Neural cell (in vitro differentiated cells): ENCODE measurements around the gene KLK8.

Experiments
- EP300 ChIP-seq: fragments of 450-650 bp; conservative IDR thresholded peaks from 2 replicates; pipeline ENCODE4 v1.6.1; 2014; ENCODE audit warnings: antibody characterized with exemption, mild to moderate bottlenecking, moderate library complexity; ENCODE audit not compliant: poor library complexity, severe bottlenecking
- EZH2 ChIP-seq: fragments of 200-600, 300-800 bp; shearing (Covaris generic), sonication (generic); IDR thresholded peaks from 2 replicates; pipeline ENCODE4 v1.6.1; 2014; ENCODE audit warnings: antibody characterized with exemption, low read length, borderline replicate concordance, mild to moderate bottlenecking; ENCODE audit not compliant: insufficient read depth, poor library complexity, severe bottlenecking
- SMC3 ChIP-seq: fragments of 450-650 bp; conservative IDR thresholded peaks from 2 replicates; pipeline ENCODE4 v1.6.1; 2014; ENCODE audit warnings: antibody characterized with exemption, mild to moderate bottlenecking, moderate library complexity; ENCODE audit not compliant: poor library complexity
- TF ChIP-seq, protein P1 (sequence below): fragments of 450-650 bp; IDR thresholded peaks from 2 replicates; pipeline ENCODE4 v1.5.1; 2014; ENCODE audit warnings: antibody characterized with exemption, mild to moderate bottlenecking, moderate library complexity; ENCODE audit not compliant: poor library complexity, severe bottlenecking

DNA sequence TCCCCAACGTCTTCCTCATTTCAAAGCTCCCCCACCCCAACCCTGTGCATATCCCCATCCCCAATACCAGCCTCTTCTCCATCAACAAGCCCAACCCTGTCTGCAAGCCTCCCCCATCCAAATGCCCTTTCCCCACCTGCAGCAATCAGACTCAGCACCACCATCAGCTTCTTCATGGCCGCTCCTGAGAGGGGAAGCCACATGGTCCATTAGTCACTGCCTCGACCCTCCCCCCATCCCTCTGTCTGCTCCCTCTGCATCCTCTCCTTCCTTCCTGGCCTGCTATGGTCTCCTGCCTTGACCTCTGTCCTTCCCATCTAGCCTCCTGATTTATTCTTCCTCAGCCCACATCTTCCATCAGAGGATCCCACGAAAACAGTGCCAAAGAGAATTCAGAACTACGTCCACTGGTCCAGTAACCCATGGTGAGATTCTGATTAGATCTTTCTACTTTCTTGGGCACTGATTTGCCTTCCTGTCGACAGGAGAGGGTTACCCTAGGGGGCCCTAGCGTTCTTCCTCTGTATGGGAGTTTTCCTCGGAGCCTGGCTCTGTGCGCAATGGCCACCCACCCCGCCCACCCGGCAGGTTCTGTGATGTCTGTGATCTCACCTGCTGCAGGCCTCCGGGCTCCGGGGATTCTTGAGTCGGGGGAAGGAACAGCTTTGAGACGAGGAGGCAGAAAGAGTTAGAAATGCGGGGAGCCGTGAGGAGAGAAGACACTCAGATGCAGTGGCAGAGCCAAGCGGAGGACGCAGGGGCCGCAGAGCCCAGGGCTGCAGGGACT is 33.3 kb downstream of the KLK8 start:
- TF ChIP-seq, protein P1, sequence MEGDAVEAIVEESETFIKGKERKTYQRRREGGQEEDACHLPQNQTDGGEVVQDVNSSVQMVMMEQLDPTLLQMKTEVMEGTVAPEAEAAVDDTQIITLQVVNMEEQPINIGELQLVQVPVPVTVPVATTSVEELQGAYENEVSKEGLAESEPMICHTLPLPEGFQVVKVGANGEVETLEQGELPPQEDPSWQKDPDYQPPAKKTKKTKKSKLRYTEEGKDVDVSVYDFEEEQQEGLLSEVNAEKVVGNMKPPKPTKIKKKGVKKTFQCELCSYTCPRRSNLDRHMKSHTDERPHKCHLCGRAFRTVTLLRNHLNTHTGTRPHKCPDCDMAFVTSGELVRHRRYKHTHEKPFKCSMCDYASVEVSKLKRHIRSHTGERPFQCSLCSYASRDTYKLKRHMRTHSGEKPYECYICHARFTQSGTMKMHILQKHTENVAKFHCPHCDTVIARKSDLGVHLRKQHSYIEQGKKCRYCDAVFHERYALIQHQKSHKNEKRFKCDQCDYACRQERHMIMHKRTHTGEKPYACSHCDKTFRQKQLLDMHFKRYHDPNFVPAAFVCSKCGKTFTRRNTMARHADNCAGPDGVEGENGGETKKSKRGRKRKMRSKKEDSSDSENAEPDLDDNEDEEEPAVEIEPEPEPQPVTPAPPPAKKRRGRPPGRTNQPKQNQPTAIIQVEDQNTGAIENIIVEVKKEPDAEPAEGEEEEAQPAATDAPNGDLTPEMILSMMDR, result no peak
- TF ChIP-seq EZH2, result no peak
- no peak for TF ChIP-seq EP300
- TF ChIP-seq SMC3, result no peak
